Measurements from ENCODE around the gene SLMAP. TPM values are rescaled to one million over a fixed set of nuclear protein-coding genes. Genes with fewer than 3 reads are reported as not detected.

Gene SLMAP
- total RNA-seq, 1 donor from 2014 or later, result 43.2 TPM

DNA sequence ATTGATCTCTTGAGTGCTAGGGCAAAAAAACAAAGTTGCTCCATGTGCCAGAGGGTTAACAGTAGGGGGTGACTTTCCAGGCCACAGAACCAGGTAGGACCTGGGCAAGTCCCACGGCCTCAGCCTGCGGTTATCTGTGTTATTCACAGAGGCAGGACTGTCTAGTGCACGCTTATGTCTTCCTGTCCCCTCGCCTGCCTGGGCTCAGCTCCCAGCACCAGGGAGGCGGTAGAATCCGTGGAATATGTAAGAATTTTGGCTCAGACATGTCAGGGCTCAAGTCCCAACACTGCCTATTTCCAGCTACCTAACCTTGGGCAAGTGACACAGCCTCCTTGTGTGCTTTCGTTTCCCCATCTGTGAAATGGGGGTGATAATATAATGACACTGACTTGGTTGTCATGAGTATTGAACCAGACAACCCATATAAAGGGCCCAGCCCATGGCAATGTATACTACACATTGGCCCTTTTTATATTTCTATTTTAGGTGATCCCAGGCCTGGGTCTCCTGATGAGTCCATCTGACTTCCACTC, 207.8 kb downstream of the SLMAP start:
- DNase-seq, result no peak

DNA sequence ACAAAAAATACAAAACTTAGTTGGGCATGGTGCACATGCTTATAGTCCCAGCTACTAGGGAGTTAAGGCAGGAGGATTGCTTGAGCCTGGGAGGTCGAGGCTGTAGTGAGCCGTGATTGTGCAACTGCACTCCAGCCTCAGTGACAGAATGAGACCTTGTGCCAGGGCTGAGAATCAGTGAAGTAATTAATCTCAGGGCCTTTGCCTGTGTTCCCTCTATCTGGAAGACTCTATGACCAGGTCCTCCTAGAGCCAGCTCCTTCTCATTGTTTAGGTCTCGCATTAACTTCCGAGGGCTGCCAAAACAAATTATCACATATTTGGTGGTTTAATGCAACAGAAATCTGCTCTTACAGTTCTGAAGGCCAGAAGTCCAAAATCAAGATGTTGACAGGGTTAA, 210.7 kb downstream of the SLMAP start:
- no peak for DNase-seq

DNA sequence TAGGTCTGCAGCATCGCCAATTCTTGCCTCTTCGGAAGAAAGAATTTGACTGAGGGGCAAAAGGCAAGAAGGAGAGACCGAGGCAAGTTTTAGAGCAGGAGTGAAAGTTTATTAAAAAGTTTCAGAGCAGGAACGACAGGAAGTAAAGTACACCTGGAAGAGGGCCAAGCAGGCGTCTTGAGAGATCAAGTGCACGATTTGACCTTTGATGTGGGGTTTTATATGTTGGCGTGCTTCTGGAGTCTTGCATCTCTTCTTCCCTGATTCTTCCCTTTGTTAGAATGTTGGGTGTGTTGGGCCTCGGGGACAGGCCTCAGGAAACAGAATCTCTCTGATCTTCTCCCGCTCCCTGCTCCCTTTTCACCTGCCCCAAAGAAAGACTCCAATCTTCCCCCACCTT, 211.5 kb downstream of the SLMAP start:
- no peak for DNase-seq

DNA sequence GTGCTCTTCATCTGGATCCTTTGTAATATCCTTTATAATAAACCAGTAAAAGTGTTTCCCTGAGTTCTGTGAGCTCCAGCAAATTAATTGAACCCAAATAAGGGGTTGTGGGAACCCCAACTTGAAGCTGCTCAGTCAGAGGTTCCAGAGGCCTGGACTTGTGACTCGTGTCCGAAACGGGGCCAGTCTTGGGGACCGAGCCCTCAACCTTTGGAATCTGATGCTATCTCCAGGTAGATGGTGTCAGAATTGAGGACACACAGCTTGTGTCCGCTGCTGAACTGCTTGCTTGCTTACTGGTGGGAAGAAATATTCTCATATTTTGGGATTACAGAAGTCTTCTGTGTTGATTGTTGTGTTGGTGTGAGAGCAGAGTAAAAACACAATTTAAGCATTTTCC, 212.4 kb downstream of the SLMAP start:
- no peak for DNase-seq

DNA sequence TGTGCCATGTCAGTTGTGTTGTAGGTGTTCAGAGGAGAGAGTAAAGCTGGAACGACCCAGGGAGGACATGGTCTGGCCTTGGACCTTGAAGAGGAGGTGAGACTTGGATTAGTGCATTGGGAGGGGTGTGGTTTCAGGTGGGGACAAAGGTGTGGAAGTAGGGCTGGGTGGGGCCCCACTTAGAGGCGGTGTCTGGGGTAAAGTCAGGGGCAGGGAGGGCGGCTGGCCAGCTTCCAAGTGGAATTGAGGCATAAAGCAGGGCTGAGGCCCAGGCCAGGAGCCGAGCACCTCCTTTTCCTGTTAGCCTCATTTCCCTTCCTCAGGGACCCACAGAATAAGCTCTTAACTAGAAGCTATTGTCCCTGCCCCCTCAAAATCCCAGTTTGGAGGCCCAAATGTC, 215.9 kb downstream of the SLMAP start:
- peak; percentile 55 for DNase-seq

DNA sequence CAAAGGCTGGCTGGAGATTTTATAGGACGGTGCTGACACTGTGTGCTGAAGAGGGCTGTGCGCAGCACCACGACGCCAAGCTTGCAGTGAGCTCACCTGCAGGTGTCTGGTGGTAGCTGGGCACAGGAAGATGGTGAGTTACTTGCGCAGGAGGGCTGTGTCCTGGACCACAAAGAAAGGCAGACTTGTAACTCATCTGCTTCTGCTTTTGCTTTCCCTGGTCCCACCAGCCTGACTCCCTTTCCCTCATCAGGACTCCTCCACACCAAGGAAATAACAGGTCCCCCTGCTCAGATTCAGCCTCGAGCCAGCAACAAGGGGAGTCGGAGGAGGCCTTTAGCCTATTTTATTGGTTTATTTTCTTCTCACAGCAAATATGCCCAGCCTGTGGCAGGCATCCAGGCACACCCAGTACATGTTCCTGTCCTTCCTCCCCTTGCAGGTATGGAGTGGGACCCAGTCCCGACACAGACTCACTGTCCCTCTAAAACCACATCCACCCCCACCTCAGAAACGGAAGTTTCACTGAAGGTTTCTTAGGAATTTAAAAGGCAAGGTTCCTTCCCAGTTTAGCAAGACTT, 216.5 kb downstream of the SLMAP start:
- peak; percentile 49 for DNase-seq

DNA sequence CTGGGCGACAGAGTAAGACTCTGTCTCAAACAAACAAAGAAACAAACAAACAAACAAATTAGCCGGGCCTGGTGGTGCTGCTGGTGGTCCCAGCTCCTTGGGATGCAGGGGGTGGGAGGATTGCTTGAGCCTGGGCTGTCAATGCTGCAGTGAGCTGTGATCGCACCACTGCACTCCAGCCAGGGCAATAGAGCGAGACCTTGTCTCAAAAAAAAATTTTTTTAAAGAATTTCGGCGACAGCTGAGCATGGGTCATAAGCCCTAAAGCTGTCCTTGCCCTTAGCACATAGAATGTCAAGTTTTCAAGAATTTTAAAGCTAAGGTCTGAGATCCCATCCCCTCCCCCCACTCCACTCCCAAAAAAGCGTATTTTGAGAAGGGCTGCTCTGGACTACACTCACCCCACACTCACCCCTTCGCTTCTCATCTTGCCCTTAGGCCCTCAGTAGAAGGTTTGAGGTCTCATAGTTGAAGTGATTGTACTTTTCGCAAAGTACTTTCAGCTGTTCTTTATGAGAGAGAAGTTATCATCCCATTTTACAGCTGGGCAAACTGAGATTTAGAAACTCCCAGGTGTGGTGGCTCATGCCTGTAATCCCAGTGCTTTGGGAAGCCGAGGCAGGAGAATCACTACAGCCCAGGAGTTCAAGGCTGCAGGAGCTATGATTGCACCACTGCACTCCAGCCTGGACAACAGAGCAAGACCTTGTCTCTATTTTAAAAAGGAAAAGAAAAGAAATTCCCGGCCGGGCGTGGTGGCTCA, 217.8 kb downstream of the SLMAP start:
- no peak for DNase-seq

DNA sequence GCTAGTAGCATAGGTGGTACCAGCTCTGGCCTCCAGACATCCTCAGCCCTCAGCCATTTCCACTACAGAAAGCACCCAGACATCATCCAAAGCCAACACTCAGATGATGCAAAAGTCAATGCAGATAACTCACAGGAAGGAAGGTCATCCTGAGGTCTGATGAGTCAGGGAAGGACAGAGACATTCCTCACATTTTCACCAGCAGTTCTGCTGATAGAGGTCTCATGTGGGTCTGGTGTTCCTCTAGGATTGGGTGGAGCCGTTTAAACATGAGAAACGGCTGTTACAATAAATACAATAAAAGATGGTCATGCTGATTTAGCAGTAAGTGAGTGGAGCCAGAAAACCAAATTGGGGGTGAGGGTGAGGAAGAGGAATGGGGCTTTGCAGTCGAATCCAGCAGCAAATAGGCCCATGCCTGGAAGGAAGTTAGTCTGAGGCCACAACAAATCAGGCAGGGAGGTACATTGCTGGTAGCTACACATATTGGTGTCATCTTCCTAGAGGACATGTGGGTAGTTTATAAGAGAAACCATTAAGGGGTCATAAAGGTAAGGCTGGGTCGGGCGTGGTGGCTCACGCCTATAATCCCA, 218.8 kb downstream of the SLMAP start:
- peak; percentile 90 for DNase-seq

DNA sequence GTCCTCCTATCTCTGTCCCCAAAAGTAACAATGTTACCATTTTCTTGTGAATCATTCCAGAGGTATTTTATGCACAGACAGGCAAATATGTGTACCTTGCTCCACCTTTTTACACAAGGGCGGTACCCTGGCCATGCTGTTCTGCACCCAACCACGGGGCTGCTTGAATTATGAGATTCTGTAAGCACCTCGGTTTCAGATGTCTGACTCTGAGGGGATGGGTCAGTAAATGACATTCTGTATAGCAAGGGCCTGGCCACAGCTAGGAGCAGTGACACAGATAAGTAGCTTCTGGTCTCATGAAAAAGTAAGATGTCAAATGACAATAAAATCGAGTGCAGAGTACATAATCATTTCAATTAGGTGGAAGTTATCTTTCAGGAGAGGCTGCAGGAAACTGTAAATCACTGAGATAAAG, 221.7 kb downstream of the SLMAP start:
- DNase-seq, result no peak

DNA sequence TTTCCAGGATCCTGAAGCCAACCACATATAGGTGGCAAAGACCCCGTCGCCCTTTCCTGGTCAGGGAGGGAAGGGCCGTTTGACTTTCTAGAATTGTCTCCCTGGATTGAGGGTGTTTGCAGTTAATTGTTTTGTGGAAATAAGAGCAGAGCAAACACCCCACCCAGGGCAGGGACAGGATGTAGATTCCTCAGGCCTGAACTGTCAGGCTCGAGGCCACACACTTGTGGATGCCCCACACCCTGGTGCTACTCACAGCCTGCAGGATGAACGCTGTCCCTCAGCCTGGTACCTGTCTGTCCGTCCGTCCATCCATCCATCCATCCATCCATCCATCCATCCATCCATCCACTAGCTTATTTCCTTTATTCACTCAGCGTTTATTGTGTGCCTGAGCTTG, 222.2 kb downstream of the SLMAP start:
- DNase-seq, result no peak

Other genes with a start within 250 kb of the SLMAP start
- gene DNAH12, start 212.0 kb upstream of the SLMAP start, total RNA-seq, result under 0.01 and 0.17 TPM in 2 replicates
- 18.4 and 24.9 TPM in 2 replicates for gene PDE12, start 200.0 kb upstream of the SLMAP start, total RNA-seq
- gene ARF4, start 159.0 kb upstream of the SLMAP start, total RNA-seq, result 122 and 169 TPM in 2 replicates
- gene DENND6A, start 63.2 kb upstream of the SLMAP start, total RNA-seq, result 29.3 and 35.6 TPM in 2 replicates